Fibroblast of skin of left quadriceps (primary cell): ENCODE measurements around the gene CALHM6.

Experiments
- DNase-seq, 2 experiments: peaks; one replicate each; pipeline ENCODE4 v3.0.0-alpha.2; 2013; ENCODE audit warnings: low read depth in 2 of 2

The CALHM6 gene

DNA sequence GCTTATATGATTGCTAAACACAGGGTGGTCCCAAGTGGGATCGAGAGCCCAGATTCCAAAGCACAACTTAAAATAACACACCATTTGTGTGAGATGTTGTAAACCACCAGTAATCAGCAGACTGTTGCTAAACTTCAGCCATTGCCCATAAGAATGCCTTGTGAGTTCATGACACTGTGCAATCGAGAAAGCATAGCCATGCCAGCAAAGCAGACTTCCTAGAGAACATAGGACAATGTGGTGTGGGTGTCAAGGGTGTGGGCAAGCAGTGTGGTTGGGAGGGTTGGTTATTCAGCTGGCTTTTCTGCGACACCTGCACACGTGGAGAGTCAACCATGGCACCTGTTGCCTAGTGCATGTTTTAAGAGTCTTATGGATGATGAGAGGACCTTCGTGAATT is 16.1 kb upstream of the CALHM6 start:
- no peak for DNase-seq

DNA sequence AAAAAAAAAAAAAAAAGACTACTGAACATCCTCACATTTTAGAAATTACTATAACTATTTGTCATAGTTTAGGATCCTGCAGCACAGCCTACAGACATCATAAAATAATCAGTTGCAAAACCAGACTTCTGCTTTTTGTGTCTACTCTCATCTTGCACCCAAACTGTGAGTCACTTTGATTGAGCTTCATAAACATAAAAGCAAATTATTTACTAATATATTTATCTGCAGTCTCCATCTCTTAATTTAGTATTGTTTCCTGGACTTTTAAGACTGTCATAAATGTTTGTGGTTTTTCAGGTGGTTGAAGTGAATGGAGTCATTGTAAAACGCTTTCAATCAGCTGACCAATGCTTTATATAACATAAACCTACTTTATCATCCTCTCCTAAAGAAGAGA is 14.8 kb upstream of the CALHM6 start:
- peak in 1 of 2 experiments; percentile 20 for DNase-seq

DNA sequence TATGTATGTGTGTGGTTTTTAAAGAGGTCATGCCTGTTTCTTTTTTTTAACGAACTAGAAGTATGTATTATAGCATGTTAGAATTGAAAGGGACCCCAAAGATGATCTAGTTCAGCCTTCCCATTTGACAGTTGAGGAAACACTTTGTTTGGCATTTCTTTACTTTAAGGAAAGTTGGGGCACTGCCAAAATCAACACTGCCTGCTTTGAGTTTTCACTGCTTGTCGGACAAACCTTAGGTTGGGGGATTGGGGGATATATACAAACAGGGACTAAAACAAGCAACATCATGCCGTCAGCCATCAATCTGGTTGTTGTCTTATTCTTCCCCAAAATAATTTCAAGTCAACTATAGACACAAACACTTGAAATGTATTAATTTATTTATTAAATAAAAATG is 14.1 kb upstream of the CALHM6 start:
- no peak for DNase-seq

DNA sequence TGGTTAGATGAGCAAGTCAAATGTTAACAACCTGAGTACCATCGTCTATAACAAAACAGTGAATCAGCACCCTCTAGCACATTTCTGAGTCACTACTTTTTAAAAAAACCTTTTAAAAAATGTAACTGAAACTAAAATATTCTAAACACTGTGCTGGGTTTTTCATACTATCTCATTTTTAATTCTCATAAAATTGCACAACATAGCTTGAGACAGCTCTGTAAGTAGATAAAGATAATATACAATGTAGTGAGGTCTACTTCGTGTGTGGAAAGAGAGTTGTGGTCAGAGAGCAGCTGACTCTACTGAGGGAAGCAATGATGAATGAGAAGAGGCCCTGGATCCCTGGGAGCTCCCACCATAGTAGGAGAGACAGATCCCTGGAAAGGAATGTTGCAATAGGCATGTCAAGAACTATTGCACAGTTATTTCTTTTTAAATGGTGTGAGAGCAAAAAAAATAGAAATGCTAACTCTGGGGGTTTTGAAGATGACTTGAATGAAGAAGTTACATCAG is 13.6 kb upstream of the CALHM6 start:
- DNase-seq = peak; percentile 98

DNA sequence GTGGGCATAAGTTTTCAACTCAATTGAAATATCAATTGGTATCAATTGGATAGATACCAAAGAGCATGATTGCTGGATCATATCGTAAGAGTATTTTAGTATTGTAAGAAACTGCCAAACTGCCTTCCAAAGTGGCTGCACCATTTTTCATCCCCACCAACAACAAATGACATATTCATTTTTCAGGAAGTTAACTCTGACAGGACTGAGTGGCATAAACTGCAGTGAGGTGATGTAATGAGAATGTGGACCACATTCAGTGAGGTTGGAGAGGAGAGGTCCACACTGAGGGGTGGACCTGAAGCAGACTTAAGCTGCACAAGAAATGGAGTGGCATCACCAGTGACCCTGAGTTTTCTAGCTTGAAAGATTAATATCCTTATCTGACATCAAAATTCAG is 11.6 kb upstream of the CALHM6 start:
- DNase-seq = no peak

DNA sequence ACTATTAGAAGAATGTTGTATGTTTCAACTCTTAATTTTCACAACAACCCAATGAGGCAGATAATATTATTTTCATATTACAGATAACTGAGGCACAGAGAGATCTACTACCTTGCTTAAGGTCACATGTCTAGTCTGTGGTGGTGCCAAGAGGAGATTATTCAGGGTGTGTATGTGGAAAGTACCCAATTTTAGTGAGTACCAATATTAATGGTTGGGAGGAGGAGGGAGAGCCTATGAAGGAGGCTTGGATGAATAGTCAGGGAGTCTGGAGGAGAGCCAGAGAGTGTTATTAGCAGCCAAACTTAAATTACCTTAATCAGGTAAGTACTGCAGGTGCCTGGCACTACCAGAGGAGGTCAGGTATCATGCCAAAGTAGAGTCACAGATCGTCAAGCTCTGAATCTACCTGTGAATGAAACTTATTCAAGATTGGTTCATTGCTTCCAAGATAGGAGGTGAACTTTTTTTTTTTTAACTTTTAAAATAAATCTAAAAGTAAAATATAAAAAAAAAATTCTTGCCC is 10.9 kb upstream of the CALHM6 start:
- DNase-seq = no peak

DNA sequence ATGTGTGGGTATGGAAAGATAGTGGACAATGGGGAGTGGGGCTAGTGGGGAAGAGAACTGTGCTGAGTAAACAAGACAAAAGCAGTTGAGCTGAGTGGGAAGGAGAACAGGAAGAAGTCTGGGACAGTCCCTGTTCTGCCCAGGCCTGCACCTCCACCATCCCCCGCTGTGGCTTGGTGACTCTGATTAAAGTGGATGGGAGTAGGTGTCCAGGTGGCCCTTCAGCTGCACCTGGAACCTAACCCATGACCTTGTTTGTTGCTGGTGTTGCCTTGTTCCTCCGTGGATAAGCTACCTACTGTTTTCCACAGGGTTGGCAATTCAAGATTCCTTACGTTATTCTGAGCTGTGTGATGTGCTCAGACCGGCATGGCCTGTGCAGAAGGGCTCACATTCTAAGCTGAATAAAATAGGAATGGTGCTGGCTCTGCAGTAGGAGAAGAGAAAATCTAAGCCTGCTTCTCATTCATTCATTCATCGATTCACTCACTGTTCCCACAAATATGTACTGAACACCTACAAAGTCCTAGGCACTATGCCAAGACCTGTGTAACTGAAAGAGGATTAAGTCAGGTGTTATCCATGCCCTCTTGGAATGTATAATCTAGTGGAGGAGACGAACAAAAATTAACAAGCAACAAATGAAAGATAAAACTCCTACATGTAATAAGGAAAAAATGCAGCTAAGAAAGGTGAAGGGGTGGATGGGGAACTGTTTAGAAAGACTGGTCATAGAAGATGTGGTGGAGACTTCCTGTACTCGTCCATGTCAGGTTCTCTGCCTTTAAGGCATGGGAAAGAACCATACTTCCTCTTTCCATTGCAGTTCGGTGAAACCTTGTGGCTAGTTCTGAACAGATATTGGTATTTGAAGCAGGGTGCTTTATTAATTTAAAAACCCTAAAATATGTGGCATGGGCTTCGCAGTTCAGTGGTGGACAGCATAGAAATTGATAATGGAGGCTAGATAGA is 10.1 kb upstream of the CALHM6 start:
- no peak for DNase-seq

DNA sequence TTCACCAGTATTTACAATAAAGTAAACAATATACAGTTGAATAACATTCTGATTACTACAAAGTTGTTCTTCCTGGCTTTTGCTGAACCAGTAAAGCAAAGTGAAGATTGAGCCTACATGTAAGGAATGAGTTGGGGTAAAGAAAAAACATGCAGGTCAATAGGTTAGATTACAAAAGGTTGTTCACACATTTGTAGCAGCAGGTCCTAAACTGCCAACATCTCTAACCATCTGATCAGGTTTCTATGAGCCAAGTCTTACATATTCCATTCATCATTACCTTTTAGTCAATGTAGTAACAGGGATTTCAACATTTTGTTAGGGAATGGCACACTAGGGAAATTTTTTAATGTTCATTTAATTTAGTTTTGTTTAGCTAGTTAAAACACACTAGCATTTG is 9.3 kb upstream of the CALHM6 start:
- no peak for DNase-seq

DNA sequence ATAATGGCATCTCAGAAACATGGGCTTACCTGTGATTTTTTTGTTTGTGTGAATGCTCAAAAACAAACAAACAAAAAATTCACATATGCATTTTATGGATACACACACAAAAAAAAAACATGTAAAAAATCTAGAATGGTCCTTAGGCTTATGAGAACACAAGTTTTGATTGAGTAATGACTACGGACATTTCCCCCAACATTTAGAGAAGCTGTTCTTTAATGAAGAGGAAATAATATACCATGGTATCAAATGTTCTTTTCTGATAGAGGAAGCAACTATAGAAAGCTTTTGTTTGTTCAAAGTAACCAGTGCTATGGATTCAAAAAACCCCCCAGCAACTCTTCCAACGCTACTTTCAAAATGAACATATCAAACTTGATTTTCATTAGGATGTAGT is 8.6 kb upstream of the CALHM6 start:
- no peak for DNase-seq

DNA sequence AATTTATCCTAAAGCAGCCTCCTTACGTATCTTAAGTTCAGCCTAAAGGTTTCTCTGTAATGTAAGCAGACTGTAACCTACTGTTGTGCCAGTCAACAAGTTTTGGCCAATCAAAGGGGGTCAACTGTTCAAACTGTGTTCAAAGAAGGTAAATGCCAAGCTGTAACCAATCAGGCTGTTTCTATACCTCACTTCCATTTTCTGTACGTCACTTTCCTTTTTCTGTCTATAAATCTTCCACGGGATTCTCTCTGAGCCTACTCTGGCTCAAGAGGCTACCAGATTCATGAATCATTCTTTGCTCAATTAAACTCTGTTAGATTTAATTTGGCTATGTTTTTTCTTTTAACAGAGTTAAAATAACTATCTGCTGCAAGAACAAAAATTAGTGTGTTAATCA is 5.1 kb upstream of the CALHM6 start:
- DNase-seq = no peak

DNA sequence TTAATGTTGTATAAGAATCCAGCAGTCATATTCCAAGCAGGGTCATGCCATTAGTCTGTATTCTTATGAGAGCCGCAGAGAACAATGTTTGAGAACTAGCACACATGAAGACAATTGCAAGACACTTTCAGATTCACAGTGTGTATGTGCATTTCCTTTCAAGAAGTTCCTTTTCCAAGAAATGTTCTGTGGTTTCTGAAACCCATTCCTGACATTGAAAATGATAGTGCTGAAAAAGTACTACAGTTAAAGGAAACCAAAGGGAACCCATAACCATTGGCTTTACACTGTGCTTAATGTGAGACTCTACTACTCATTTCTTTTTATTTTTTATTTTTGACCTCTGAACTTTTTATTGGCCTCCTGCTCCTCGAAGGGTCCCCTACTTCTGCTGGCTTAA is 4.2 kb upstream of the CALHM6 start:
- no peak for DNase-seq

DNA sequence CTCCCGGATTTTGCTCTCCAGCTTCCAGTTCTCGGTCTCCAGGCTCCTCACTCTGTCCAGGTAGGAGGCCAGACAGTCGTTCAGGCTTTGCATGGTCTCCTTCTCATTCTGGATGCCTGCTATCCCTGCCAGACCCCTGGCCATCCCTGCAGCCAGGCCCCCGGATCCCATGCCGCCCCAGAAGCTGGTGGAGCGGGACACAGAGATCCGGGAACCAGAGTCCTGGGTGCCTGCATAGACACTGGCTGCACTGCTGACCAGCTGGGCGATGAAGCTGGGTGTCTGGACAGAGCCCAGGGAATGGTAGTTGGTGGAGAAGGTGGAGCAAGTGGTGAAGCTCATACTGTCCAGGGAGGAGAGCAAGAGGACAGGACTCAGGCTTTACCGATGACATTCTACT is 2.9 kb upstream of the CALHM6 start:
- DNase-seq = no peak

DNA sequence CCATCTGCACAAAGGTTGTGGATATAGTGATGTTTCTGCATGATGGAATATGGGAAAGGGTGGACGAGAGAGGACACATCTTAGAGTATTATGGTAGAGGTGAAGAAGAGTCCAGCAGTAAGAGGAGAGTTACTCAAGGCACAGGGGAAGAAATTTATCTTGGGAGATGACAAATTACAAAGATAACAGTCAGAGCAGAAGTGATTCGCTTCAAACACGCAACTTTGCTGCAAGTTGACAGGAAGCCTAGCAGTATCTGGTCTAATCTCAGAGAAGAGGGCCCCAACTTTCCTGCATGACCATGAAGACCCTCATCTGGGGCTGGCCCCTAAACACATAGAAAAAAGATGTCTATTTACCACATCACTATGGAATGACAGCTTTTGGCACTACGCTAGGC is 1.2 kb upstream of the CALHM6 start:
- no peak for DNase-seq

DNA sequence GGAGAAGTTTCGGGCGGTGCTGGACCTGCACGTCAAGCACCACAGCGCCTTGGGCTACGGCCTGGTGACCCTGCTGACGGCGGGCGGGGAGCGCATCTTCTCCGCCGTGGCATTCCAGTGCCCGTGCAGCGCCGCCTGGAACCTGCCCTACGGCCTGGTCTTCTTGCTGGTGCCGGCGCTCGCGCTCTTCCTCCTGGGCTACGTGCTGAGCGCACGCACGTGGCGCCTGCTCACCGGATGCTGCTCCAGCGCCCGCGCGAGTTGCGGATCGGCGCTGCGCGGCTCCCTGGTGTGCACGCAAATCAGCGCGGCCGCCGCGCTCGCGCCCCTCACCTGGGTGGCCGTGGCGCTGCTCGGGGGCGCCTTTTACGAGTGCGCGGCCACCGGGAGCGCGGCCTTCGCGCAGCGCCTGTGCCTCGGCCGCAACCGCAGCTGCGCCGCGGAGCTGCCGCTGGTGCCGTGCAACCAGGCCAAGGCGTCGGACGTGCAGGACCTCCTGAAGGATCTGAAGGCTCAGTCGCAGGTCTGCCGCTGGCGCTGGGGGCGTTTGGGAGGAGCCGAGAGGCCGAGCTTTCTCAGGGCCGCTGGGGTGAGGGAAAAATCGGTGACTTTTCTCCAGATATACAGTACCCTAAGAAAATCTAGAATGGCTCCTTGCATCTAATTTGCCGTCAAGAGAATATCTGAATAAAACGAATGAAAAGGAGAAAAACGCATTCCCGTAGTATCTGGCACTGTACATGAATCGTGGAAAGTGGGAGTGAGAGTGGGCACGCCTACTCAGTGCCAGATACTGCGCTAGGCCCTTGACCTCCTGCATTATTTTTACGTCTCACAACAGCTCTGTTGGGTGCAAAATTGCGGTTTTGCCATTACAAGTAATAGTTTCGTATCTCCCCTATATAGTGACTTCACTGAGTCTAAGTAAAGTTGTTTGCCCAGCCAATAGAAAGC is 1.0 kb downstream of the CALHM6 start:
- DNase-seq = peak in 1 of 2 experiments; percentile 25

DNA sequence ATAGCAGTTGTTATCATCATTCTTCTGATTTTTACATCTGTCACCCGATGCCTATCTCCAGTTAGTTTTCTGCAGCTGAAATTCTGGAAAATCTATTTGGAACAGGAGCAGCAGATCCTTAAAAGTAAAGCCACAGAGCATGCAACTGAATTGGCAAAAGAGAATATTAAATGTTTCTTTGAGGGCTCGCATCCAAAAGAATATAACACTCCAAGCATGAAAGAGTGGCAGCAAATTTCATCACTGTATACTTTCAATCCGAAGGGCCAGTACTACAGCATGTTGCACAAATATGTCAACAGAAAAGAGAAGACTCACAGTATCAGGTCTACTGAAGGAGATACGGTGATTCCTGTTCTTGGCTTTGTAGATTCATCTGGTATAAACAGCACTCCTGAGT is 2.1 kb downstream of the CALHM6 start:
- no peak for DNase-seq

DNA sequence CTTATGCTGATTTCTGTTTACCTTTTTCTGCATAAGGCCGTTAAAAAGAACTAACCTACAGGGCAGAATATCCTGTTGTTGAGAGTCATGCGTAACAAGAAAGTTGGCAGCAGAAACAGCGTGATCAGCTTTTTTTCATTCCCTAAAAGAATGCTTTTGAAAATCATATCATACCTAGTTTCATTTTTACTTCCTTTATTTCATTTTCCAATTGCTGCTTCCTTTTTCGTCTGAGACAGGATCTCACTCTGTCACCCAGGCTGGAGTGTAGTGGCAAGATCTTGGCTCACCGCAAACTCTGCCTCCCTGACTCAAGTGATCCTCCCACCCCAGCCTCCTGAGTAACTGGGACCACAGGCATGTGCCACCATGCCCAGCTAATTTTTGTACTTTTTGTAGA is 4.1 kb downstream of the CALHM6 start:
- no peak for DNase-seq

DNA sequence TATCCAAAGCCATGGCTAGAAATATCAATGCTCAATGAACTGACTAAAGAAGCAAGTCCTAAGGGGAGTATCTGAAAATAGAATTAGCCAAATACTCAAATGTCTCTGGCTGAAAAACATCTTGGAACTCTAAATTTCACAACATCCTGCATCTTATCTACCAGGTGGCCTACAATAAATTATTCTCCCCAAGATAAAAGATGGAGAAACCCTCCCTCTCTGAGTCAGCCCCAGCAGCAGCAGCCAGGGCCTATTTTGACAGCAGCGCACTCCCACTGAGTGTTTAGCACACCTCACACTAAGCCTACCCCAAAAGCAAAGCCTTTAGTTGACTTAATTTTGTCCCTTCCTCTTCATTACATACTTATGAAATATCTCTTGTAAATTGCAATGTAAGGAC is 5.9 kb downstream of the CALHM6 start:
- no peak for DNase-seq

DNA sequence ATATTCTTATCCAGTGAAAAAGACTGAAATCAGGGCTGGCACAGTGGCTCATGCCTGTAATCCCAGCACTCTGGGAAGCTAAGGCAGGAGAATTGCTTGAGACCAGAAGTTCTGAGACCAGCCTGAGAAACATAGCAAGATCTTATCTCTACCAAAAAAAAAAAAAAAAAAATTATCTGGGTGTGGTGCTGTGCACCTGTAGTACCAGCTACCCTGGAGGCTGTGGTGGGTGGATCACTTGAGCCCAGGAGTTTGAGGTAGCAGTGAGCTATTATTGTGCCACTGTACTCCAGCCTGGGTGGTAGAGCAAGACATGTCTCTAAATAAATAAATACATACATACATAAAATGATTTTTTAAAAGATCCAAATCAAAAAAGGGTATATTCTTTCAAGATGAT is 6.3 kb downstream of the CALHM6 start:
- DNase-seq = no peak

DNA sequence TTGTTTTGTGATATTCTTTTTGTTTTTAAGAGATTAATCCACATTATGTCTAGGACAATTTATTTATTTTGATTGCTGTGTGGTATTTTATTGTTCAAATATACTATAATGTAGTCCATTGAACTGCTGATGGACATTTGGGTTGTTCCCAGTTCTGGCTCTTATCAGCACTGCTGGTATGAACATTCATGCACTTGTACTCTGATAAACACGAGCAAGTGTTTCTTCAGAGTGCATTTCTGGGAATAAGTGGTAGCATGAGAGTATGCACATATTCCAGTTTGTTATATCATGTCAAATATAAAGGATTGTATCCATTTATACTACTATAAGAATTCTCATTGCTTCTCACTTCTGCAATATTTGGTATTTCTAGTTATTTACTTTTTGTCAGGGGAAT is 7.1 kb downstream of the CALHM6 start:
- no peak for DNase-seq

DNA sequence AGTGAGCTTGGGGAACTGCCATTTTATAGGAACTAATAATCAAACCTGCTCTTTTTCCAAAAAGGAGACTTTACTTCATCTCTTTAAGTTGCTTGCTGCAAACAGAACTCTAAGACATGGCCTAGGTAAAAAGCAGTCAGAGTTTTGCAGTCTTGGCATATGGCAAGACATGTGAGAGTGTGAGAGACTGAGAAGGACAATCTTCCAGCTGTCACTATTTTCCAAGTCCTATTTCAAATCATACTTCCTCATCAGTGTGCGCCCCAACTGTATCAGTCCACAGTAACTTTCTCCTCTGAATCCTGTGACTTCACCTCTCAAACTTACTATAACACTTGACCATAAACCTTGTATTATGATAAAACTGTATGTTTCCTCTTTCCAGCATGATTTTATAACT is 10.4 kb downstream of the CALHM6 start:
- no peak for DNase-seq

DNA sequence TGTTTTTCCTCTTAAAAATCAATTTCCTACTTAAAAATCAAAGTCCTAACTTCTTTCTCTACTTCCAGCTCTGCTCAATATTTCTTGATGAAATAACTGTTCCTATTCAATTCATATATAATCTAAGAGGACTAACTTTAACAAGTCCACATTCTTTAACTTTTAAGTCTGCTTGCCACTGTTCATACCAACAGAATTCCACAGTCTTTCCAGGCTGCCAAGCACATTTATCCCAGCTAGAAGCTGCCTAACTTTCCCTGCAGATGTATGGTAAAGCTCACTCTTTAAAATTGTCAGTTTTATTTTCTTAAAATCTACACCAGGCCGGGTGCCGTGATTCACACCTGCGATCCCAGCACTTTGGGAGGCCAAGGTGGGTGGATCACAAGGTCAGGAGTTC is 11.5 kb downstream of the CALHM6 start:
- DNase-seq = no peak

DNA sequence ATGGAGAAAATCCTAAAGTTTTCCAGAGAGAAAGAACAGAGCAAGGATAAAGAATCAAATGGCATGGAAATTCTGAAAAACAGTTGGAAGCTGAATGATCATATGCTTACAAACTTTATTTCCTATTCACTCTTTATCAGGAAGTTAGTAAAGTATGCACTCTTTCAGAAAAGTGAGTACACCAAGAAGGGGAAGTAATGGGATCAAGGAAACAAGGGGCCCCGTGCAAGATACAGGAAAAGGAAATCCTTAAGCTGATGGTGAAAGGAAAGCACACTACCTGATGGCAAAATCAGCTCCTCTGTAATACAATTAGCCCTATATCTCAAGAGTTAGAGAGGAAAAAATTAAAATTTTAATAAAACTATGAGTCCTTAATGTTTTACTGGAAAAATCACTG is 14.0 kb downstream of the CALHM6 start:
- DNase-seq = no peak
